Effector CD8-positive, alpha-beta T cell (primary cell): ENCODE data around the gene TMEM106B.

Experiments
- DNase-seq: peaks from one replicate; lab custom pipeline; 2025; lab: John Stamatoyannopoulos, UW

Gene TMEM106B

DNA sequence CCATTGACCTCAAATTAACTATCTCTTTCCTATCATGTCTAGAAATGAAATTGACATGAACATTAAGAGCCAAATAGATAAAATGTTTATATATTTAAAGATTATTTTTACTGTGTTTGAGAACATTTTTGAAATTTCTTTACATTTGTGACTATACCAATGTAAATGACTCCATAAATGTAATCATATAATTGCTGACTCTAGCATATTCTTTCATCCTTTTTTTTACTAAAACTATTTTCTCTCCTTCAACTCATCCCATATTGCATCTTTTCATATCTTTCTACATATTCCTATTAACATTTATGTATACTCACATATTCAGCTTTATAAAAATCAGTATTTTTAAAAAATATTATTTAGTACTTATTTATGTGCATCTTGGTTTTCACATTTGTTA is 16.9 kb downstream of the TMEM106B start:
- DNase-seq: no peak

GRCh38 chr7:12229046-12229445 is 18.0 kb downstream of the TMEM106B start:
- no peak for DNase-seq

DNA sequence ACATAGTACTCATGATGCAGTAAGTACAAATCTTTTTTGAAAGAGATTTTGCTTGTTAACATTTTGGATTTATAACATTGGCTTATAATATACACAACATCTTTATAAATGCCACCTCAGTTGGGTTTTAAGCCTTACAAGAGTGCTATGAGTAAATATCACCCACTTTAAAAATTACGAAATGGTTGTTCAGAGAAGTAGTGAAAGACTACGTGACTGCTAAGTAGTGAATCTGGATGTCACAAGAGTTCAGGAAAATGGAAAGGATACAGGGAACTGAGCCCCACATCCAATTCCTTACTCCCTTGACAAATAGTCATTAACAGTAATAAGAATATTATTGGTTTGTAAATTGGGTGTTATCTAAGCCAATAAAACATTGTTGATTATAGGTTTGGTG is 20.0 kb downstream of the TMEM106B start:
- no peak for DNase-seq

DNA sequence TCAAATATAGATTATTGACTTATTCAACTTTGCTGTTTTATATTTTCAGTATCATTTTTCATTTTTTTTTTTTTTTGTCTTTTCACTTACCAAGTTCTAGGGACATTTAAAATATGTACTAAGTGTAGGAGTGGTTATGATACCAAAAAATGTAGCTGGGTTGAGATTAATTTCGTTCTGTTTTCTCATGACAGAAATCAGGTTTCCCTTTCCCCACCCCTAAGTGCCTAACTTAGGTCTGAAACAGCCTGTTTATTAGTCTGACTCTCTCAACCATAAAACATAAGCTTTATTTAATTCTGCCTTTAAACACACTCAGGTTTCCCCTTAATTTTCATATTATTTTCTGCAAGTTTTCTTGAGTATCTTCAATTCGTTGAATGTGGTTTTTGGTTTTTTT is 22.1 kb downstream of the TMEM106B start:
- DNase-seq: no peak

GRCh38 chr7:12234334-12234865 is 23.3 kb downstream of the TMEM106B start:
- no peak for DNase-seq

DNA sequence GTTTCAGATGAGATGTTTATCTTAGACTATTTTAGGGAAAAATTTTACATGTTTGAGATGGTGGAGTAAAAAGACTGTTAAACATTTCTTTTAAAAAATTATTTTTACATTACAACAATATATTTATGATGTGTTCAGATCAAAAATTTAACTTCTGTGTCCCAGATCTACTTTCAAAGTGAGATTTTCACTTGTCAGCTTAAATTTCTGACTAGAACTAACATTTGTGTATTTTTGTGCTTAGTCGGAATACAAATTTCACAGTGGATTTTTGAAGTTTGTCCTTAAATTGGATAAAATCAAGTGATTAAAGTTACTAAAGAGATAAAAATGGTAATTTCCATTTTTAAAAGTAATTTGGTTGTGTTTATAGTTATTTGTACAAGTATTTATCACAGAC is 24.9 kb downstream of the TMEM106B start:
- DNase-seq: no peak

- no peak for DNase-seq
These were observed 25.9 kb downstream of the TMEM106B start for GRCh38 chr7:12237007-12237406.

- no peak for DNase-seq
These were observed 28.7 kb downstream of the TMEM106B start for GRCh38 chr7:12239806-12240205.

DNA sequence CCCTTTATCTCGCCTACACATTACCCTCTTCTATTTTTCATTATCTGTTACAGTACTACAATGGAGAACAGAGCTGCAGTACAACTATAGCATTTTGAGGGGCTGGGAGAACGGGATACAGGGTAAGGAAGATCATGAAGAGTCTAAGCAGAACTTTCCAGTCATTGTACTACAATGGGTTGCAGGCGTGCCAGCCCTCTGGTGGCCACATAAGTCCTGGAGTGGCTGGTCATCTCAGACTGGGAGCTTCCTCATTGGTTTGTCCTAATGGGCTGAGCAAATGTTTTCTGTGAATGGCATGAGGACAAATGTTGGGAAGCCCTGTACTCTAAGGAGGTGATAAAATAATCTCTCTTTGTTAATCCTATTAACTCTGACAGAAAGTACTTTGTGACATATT is 33.0 kb downstream of the TMEM106B start:
- DNase-seq: no peak

GRCh38 chr7:12244694-12245093 is 33.6 kb downstream of the TMEM106B start:
- DNase-seq: no peak

GRCh38 chr7:12249706-12250105 is 38.6 kb downstream of the TMEM106B start:
- DNase-seq: no peak

DNA sequence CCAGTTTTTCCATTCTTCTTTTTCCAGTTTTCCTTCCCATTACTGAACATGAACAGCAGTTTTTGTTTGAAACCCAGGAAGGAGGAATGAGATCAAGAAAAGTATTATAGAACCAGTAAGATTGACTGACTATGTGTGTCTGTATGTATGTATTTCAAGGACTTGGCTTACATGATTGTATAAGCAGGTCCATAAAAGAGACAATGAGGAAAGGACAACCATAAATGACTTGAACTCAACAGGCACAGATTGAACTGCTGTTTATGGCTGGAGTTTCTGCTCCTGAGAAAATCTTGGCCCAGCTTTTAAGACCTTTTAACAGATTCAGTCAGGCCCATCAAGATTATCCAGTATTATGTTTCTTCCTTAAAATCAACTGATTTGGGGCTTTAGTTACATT is 39.1 kb downstream of the TMEM106B start:
- DNase-seq: no peak

DNA sequence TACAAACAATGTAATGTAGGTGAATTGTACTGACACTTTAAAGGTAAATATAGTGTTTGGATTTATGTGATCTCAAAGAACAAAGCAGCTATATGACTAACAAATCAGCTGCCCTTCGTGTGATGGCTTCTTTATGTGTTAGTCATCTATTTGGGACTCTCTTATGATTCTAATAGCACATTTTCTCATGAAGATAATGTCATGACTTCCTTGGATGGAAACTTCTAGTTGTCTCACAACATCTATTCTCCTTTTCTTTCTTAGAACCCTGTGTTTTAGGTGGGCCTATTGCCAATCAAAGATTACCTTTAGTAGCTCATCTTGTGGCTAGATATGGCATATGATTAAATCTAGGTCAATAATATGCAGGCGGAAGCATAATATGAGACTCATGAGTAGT is 45.0 kb downstream of the TMEM106B start:
- no peak for DNase-seq

DNA sequence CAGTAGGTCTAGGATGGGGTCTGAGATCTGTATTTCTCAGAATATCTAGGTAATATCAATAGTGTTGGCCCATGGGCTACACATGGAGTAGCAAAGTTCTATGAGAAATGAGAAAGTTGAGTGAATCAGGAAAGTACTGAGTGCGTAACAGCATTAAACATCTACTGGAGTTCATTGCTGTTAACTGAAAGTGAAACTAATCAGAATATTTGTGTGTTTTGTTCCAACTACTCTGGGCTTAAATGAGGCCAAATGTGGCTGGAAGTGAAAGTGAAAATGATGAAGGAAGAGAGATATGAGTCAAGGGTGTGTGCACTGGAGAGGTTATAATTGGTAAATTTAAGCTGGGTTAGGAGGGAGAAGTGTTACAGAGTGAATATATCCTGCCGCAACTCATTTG is 46.5 kb downstream of the TMEM106B start:
- DNase-seq: no peak

DNA sequence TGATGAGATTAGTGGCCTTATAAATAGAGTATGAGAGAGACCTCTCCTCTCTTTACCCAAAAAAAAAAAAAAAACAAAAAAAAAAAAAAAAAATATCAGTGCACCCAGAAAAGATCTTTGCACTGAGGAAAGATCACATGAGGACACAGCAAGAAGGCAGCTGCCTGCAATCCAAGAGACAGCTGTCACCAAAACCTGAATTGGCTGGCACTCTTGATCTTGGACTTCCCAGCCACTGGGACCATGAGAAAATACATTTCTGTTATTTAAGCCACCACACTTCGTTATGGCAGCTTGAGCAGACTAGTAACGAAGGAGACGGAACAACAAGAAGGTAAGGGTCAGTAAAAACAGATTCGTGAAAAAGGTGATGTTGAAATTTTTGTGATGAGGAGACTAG is 47.0 kb downstream of the TMEM106B start:
- DNase-seq: no peak

DNA sequence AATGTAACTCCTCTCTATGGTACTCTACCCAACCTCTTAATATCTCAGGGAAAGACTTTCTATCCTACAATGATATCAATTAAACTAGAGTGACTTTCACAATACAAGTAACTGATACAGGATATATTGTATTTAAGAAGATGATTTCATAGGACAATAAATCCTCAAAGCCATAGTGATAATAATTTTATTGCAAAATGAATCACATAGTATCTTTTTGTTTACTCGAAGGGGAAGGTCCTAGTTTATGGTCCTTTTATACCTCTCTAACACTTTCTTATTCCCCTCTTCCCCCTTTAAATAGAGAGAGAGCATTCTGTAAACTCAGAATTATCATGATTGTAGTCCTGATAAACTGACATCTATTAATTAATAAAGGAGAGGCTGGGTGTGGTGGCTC is 56.4 kb downstream of the TMEM106B start:
- DNase-seq: no peak

- no peak for DNase-seq
These were observed 58.2 kb downstream of the TMEM106B start for GRCh38 chr7:12269100-12269895.

DNA sequence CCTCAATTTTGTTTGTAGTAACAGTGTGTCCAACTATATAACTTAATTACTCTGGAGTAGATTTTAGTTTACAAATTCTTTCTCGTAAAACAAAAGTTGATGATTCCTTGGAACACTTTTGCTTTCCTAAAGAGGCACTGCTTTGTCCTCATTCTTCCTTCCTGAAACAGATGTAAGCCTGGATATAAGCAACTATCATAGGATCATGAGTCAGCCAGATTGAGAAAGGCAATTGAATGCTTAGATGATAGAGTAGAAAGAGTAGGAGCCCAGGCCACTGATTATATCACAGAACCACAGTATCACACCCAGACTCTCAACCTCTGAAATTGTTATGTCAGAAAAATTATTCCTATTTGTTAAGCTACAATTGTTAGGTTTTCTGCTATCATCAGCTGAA is 69.9 kb downstream of the TMEM106B start:
- DNase-seq: no peak

- DNase-seq: no peak
These were observed 76.8 kb downstream of the TMEM106B start for GRCh38 chr7:12287901-12288300.

DNA sequence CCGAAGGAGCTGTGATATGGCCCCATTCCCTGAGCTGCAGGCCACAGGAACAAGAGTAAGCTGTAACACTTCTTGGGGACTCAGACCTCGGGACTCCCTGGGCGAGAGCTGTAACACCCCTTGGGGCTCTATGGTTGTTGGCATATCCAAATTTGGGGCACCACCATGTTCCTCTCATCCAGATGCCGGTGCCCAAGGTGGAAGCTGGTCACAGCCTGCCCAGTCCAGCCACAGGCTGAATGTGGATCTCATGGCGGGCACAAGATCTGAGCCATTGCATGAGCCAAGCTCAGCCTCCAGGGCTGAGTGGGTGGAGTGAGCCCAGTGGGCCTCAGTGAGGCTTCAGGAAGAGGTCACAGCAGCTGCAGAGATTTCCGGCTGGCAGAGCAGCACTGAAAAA is 78.9 kb downstream of the TMEM106B start:
- DNase-seq: no peak

DNA sequence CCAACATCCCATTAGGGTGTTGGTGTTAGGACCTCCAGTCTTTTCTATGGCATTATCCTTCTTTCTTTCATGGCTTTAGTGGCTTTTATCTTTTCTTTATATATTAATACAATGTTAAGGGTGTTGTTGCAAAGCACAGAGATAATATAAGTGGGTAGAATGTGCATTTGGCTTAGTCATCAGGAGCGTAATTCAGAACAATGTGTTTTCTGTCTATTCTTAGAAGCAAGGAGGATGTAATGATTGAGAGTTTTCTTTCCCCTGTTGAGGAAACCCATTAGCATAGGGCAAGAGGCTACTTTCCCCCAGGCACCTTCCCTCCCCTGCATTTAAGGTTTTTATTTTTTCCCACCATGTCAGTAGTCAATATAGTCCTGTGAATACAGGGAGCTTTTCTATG is 79.7 kb downstream of the TMEM106B start:
- no peak for DNase-seq

GRCh38 chr7:12291870-12292269 is 80.8 kb downstream of the TMEM106B start:
- no peak for DNase-seq
